ENCODE measurements around the gene COL7A1. TPM values are rescaled to one million over a fixed set of nuclear protein-coding genes. Genes with fewer than 3 reads are reported as not detected.

The COL7A1 gene
- total and polyA plus RNA-seq, 2 experiments from 2014 or later, result 4.0 to 7.9 TPM

DNA sequence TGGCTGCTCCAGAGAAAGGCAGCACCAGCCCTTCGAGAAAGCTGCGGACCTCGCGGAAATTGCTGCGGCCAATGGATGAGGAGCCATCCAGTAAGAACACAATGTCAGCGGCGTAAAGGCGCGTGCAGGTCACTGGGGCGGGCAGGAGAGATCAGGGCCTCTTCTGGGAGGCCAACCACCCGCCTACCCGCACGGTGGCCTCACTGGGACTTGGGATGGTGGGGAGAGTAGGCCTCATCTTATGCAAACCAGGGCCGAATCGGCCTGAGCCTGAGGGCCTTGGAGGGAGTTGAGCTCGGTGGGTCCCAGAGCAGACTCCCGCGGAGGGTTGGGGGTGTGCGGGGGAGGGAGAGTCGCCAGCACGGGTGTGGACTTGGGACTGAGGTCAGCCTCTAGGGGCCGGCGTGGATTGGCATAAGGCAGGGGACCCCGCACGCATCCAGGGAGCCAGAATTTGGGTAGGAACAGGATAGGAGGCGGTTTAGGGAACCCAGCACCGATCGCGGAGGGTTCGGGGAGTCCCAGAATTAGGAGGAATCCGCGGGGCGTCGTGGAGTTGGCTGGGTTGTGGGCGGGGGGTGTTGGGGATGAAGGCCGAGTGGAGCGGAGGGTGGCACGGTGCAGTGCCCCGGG, 596 bp downstream of the COL7A1 start:
- H3K27me3 Mint-ChIP-seq (ENCODE audit: insufficient read depth, low read depth, poor library complexity), result peaks cover 22% of the 10 kb centered on the region
- peaks cover 11% of the 10 kb centered on the region; the same call in 1 of the 2 replicates for H3K27me3 ChIP-seq (ENCODE audit: insufficient read depth)
- H2AFZ ChIP-seq, result peak overlapping the region; percentile 94
- H3K9me2 ChIP-seq (ENCODE audit: insufficient read depth), result no peaks in the 10 kb centered on the region
- DNase-seq (ENCODE audit: low spot score) (peak; percentile 68), ATAC-seq (peak; percentile 33)
- peak overlapping the region; percentile 59 for H3K4me3 ChIP-seq
- peak overlapping the region; percentile 60; the same call in 2 of the 3 replicates for H3K4me3 Mint-ChIP-seq
- no peaks in the 10 kb centered on the region for H3K79me2 ChIP-seq (replicated peaks; ENCODE audit: insufficient read depth)
- peaks cover 16% of the 10 kb centered on the region for H3K36me3 Mint-ChIP-seq (ENCODE audit: low read depth)
- H3K9me3 Mint-ChIP-seq, result no peaks in the 10 kb centered on the region
- no peak overlapping the region for H3K27ac ChIP-seq (ENCODE audit: low read depth)
- 0 out of 2 replicates have a peak, but pooled peaks cover 7% of the 10 kb centered on the region for H3F3A ChIP-seq (replicated peaks; ENCODE audit: low read depth)
- peaks cover 12% of the 10 kb centered on the region for H3K4me1 Mint-ChIP-seq
- H3K4me1 ChIP-seq (ENCODE audit: insufficient read depth), result peaks cover 17% of the 10 kb centered on the region; the same call in 1 of the 2 replicates
- peak overlapping the region; percentile 88 for H3K4me2 ChIP-seq
- no peaks in the 10 kb centered on the region; the same call in 1 of the 2 replicates for H4K20me1 ChIP-seq (replicated peaks; ENCODE audit: insufficient read depth)
- H3K36me3 ChIP-seq (ENCODE audit: insufficient read depth), result 0 out of 2 replicates have a peak, but pooled peaks cover 6% of the 10 kb centered on the region
- H3K27ac Mint-ChIP-seq, result no peak overlapping the region
- TF ChIP-seq JUNB (IDR thresholded peaks at IDR 0.05; ENCODE audit: unreplicated experiment) (no peak), EZH2 (IDR thresholded peaks at IDR 0.05; ENCODE audit: low read depth, unreplicated experiment) (no peak), ETS1 (IDR thresholded peaks at IDR 0.05) (no peak), CREB1 (CRISPR knock-in tag; IDR thresholded peaks at IDR 0.05; ENCODE audit: low read depth) (no peak), POLR2AphosphoS5 (IDR thresholded peaks at IDR 0.05; ENCODE audit: low read depth) (no peak)
- TF ChIP-seq, protein P1, sequence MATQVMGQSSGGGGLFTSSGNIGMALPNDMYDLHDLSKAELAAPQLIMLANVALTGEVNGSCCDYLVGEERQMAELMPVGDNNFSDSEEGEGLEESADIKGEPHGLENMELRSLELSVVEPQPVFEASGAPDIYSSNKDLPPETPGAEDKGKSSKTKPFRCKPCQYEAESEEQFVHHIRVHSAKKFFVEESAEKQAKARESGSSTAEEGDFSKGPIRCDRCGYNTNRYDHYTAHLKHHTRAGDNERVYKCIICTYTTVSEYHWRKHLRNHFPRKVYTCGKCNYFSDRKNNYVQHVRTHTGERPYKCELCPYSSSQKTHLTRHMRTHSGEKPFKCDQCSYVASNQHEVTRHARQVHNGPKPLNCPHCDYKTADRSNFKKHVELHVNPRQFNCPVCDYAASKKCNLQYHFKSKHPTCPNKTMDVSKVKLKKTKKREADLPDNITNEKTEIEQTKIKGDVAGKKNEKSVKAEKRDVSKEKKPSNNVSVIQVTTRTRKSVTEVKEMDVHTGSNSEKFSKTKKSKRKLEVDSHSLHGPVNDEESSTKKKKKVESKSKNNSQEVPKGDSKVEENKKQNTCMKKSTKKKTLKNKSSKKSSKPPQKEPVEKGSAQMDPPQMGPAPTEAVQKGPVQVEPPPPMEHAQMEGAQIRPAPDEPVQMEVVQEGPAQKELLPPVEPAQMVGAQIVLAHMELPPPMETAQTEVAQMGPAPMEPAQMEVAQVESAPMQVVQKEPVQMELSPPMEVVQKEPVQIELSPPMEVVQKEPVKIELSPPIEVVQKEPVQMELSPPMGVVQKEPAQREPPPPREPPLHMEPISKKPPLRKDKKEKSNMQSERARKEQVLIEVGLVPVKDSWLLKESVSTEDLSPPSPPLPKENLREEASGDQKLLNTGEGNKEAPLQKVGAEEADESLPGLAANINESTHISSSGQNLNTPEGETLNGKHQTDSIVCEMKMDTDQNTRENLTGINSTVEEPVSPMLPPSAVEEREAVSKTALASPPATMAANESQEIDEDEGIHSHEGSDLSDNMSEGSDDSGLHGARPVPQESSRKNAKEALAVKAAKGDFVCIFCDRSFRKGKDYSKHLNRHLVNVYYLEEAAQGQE (IDR thresholded peaks at IDR 0.05; ENCODE audit: unreplicated experiment), result no peak

DNA sequence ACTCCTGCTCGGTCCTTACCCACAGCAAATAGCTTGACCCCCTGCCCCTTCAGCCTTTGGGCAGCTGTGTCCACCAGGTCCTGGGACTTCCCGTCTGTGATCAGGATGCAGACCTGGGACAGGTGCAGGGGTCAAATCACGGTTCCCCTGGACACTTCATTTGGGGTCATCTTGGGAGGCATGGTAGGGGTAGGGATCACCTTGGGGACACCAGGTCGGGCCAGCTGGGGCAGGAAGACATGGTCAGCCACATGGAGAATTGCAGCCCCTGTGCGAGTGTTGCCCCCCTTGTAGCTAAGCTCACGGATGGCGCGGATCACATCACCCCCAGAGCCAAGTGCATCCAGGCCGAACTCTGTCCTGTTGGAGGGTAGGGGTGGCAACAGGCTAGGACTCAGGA, 1.8 kb downstream of the COL7A1 start:
- no peak overlapping the region for H3K27ac Mint-ChIP-seq
- ATAC-seq (no peak), DNase-seq (ENCODE audit: low spot score) (no peak)
- H3K27me3 ChIP-seq (ENCODE audit: insufficient read depth), result peaks cover 11% of the 10 kb centered on the region; the same call in 1 of the 2 replicates
- no peak overlapping the region for H3K4me2 ChIP-seq
- no peaks in the 10 kb centered on the region for H3K79me2 ChIP-seq (replicated peaks; ENCODE audit: insufficient read depth)
- no peaks in the 10 kb centered on the region for H3K9me2 ChIP-seq (ENCODE audit: insufficient read depth)
- H3K36me3 Mint-ChIP-seq (ENCODE audit: low read depth), result peaks cover 6% of the 10 kb centered on the region
- H3K9me3 Mint-ChIP-seq, result no peaks in the 10 kb centered on the region
- no peak overlapping the region for H2AFZ ChIP-seq
- H3K27ac ChIP-seq (ENCODE audit: low read depth), result no peak overlapping the region
- H3K4me1 Mint-ChIP-seq, result peaks cover 15% of the 10 kb centered on the region
- no peaks in the 10 kb centered on the region for H3K36me3 ChIP-seq (ENCODE audit: insufficient read depth)
- 0 out of 2 replicates have a peak, but pooled peaks cover 7% of the 10 kb centered on the region for H3F3A ChIP-seq (replicated peaks; ENCODE audit: low read depth)
- H3K4me3 ChIP-seq, result no peak overlapping the region
- H4K20me1 ChIP-seq (replicated peaks; ENCODE audit: insufficient read depth), result no peaks in the 10 kb centered on the region; the same call in 1 of the 2 replicates
- H3K27me3 Mint-ChIP-seq (ENCODE audit: insufficient read depth, low read depth, poor library complexity), result peaks cover 22% of the 10 kb centered on the region
- peaks cover 17% of the 10 kb centered on the region; the same call in 1 of the 2 replicates for H3K4me1 ChIP-seq (ENCODE audit: insufficient read depth)
- H3K4me3 Mint-ChIP-seq, result no peak overlapping the region
- no peak for TF ChIP-seq ZNF462 (CRISPR knock-in tag; IDR thresholded peaks at IDR 0.05)
- no peak for TF ChIP-seq ZNF331 (CRISPR knock-in tag; IDR thresholded peaks at IDR 0.05; ENCODE audit: low read depth)
